HepG2 (cell line): ENCODE data around the gene DDAH1. TPM values are rescaled to one million over a fixed set of nuclear protein-coding genes. Genes with fewer than 3 reads are reported as not detected.

Experiments
- ATRX ChIP-seq: sonication (generic); formaldehyde crosslinking; IDR thresholded peaks from 2 replicates; pipeline ENCODE4 v1.4.0; 2020; ENCODE audit warnings: missing genetic modification reagents, borderline replicate concordance
- BCL6 ChIP-seq: IDR thresholded peaks from 2 replicates; pipeline ENCODE4 v1.6.1; 2016; ENCODE audit warnings: missing genetic modification reagents, missing compliant biosample characterization
- CREBL2 ChIP-seq: sonication (generic); formaldehyde crosslinking; IDR thresholded peaks from 2 replicates; pipeline ENCODE4 v1.8.1; 2023; ENCODE audit warnings: missing genetic modification reagents, mild to moderate bottlenecking, borderline replicate concordance
- FOXA3 ChIP-seq: IDR thresholded peaks from 2 replicates; pipeline ENCODE4 v1.6.1; 2016; ENCODE audit warnings: missing genetic modification reagents, missing compliant biosample characterization
- GMEB2 ChIP-seq: IDR thresholded peaks from 2 replicates; pipeline ENCODE4 v1.6.1; 2016; ENCODE audit warnings: missing biosample characterization, missing genetic modification reagents, low read depth
- HDAC2 ChIP-seq: sonication (generic); formaldehyde crosslinking; IDR thresholded peaks from 2 replicates; pipeline ENCODE4 v1.4.0; 2020; ENCODE audit warnings: missing genetic modification reagents
- HHEX ChIP-seq: IDR thresholded peaks from 2 replicates; pipeline ENCODE4 v1.6.1; 2016; ENCODE audit warnings: control low read depth
- HIVEP1 ChIP-seq: sonication (generic); formaldehyde crosslinking; IDR thresholded peaks from 2 replicates; pipeline ENCODE4 v1.4.0; 2020; ENCODE audit warnings: mild to moderate bottlenecking, missing genetic modification reagents
- HNRNPUL1 ChIP-seq: fragments of 200-400 bp; formaldehyde crosslinking; IDR thresholded peaks from 2 replicates; pipeline ENCODE4 v1.6.1; 2017; ENCODE audit warnings: low read depth, mild to moderate bottlenecking, low read length, moderate library complexity
- IKZF1 ChIP-seq: fragments of 450-650 bp; IDR thresholded peaks from 2 replicates; pipeline ENCODE4 v1.7.1; 2016
- SMARCC2 ChIP-seq: fragments of 450-650 bp; IDR thresholded peaks from 2 replicates; pipeline ENCODE4 v1.6.1; 2017; ENCODE audit warnings: antibody characterized with exemption, mild to moderate bottlenecking
- TEAD2 ChIP-seq: sonication (generic); formaldehyde crosslinking; IDR thresholded peaks from 2 replicates; pipeline ENCODE4 v1.9.0; 2021; ENCODE audit warnings: missing genetic modification reagents
- ZBTB25 ChIP-seq: IDR thresholded peaks from 2 replicates; pipeline ENCODE4 v1.6.1; 2018; ENCODE audit warnings: missing genetic modification reagents
- ZBTB43 ChIP-seq: sonication (generic); formaldehyde crosslinking; conservative IDR thresholded peaks from 2 replicates; pipeline ENCODE4 v1.4.0; 2020; ENCODE audit warnings: missing genetic modification reagents
- ZFAT ChIP-seq: sonication (generic); formaldehyde crosslinking; conservative IDR thresholded peaks from 2 replicates; pipeline ENCODE4 v1.8.1; 2023; ENCODE audit warnings: missing genetic modification reagents, inconsistent platforms
- ZKSCAN1 ChIP-seq: fragments of 150-350 bp; IDR thresholded peaks from 2 replicates; pipeline ENCODE4 v1.6.1; 2014; ENCODE audit warnings: low read length
- ZNF10 ChIP-seq: sonication (generic); formaldehyde crosslinking; IDR thresholded peaks from 2 replicates; pipeline ENCODE4 v1.4.0; 2020; ENCODE audit warnings: mild to moderate bottlenecking, low read depth, missing genetic modification reagents, borderline replicate concordance
- ZNF143 ChIP-seq: sonication (generic); formaldehyde crosslinking; IDR thresholded peaks from 2 replicates; pipeline ENCODE4 v1.4.0; 2020; ENCODE audit warnings: missing genetic modification reagents
- ZNF180 ChIP-seq: sonication (generic); formaldehyde crosslinking; IDR thresholded peaks from 2 replicates; pipeline ENCODE4 v1.4.0; 2020; ENCODE audit warnings: low read depth, missing genetic modification reagents, borderline replicate concordance
- ZNF24 ChIP-seq: fragments of 450-650 bp; IDR thresholded peaks from 2 replicates; pipeline ENCODE4 v1.6.1; 2017; ENCODE audit warnings: antibody characterized with exemption, mild to moderate bottlenecking
- ZNF468 ChIP-seq: sonication (generic); formaldehyde crosslinking; IDR thresholded peaks from 2 replicates; pipeline ENCODE4 v1.8.0; 2022; ENCODE audit warnings: mild to moderate bottlenecking, moderate library complexity, missing genetic modification reagents
- ZNF556 ChIP-seq: sonication (generic); formaldehyde crosslinking; IDR thresholded peaks from 2 replicates; pipeline ENCODE4 v1.4.0; 2020; ENCODE audit warnings: mild to moderate bottlenecking, missing genetic modification reagents, borderline replicate concordance
- ZNF629 ChIP-seq: sonication (generic); formaldehyde crosslinking; conservative IDR thresholded peaks from 2 replicates; pipeline ENCODE4 v1.5.0; 2020; ENCODE audit warnings: missing genetic modification reagents
- ZNF691 ChIP-seq: sonication (generic); formaldehyde crosslinking; IDR thresholded peaks from 2 replicates; pipeline ENCODE4 v1.4.0; 2020; ENCODE audit warnings: missing genetic modification reagents, low read depth, mild to moderate bottlenecking, borderline replicate concordance
- ZNF740 ChIP-seq: sonication (generic); formaldehyde crosslinking; IDR thresholded peaks from 2 replicates; pipeline ENCODE4 v1.4.0; 2020; ENCODE audit warnings: missing genetic modification reagents
- ZNF816 ChIP-seq: sonication (generic); formaldehyde crosslinking; IDR thresholded peaks from 2 replicates; pipeline ENCODE4 v1.8.0; 2022; ENCODE audit warnings: missing genetic modification reagents, mild to moderate bottlenecking, borderline replicate concordance
- polyA plus RNA-seq, 8 experiments: library from polyadenylated mRNA; depleted of rRNA in 3 of 8; stranded (reverse) in 7 of 8; unstranded in 1 of 8; fragments of >200 nt; fragmentation: Illumina TruSeq in 4 of 8; extraction: Trizol in 4 of 8; gene quantifications; 2 replicates each; pipeline versions ENCODE4 v1.2.1 to v1.2.3, GENCODE V29; 2011 to 2016; ENCODE audit warnings: low read depth in 4 of 8, missing spikeins in 1 of 8, mixed read lengths in 1 of 8; ENCODE audit not compliant: insufficient read depth in 1 of 8
- total RNA-seq, 5 experiments: library from RNA; depleted of rRNA; stranded (reverse); fragments of >200 nt; fragmentation: Illumina TruSeq; extraction: Trizol; gene quantifications; 2 replicates each; pipeline ENCODE4 v1.2.3, GENCODE V29; 2016; ENCODE audit warnings: low read depth in 1 of 5

The DDAH1 gene
- total and polyA plus RNA-seq, 2 of the 13 experiments (the other 11 are each of a cell fraction or from before 2014, with no cell fraction given) = 39.7 to 64.4 TPM

- TF ChIP-seq ATRX (CRISPR knock-in tag) (no peak), BCL6 (CRISPR knock-in tag) (peak; percentile 81), ZNF10 (CRISPR knock-in tag) (no peak), ZFAT (CRISPR knock-in tag) (no peak), ZNF816 (CRISPR knock-in tag) (peak; percentile 51; the same call in 1 of the 2 replicates), HDAC2 (peak; percentile 94), ZKSCAN1 (no peak), ZNF556 (CRISPR knock-in tag) (no peak), GMEB2 (no peak), ZBTB25 (CRISPR knock-in tag) (peak; percentile 84), FOXA3 (CRISPR knock-in tag) (peak; percentile 98), IKZF1 (no peak), ZNF468 (CRISPR knock-in tag) (no peak), ZNF691 (CRISPR knock-in tag) (no peak), SMARCC2 (no peak), ZBTB43 (peak; percentile 85), ZNF143 (CRISPR knock-in tag) (no peak), TEAD2 (no peak), HHEX (CRISPR knock-in tag) (no peak), HIVEP1 (CRISPR knock-in tag) (no peak), ZNF180 (CRISPR knock-in tag) (no peak), ZNF24 (no peak), HNRNPUL1 (no peak), ZNF740 (CRISPR knock-in tag) (no peak), ZNF629 (no peak), CREBL2 (CRISPR knock-in tag) (0 out of 2 replicates have a peak, but pooled peaks have one; percentile 35)
Observed at GRCh38 chr1:85328713-85329397, 136.1 kb downstream of the DDAH1 start (continued).
